ENCODE data around the gene PPP4R3A.
A peak's percentile ranks its signal among the peaks of the same experiment; 100 is the strongest.
"Not testable (repeated sequence)": the region's sequence is repeated elsewhere in the genome, so short reads cannot be mapped to it uniquely, and the experiment has no call there.

The PPP4R3A gene

DNA sequence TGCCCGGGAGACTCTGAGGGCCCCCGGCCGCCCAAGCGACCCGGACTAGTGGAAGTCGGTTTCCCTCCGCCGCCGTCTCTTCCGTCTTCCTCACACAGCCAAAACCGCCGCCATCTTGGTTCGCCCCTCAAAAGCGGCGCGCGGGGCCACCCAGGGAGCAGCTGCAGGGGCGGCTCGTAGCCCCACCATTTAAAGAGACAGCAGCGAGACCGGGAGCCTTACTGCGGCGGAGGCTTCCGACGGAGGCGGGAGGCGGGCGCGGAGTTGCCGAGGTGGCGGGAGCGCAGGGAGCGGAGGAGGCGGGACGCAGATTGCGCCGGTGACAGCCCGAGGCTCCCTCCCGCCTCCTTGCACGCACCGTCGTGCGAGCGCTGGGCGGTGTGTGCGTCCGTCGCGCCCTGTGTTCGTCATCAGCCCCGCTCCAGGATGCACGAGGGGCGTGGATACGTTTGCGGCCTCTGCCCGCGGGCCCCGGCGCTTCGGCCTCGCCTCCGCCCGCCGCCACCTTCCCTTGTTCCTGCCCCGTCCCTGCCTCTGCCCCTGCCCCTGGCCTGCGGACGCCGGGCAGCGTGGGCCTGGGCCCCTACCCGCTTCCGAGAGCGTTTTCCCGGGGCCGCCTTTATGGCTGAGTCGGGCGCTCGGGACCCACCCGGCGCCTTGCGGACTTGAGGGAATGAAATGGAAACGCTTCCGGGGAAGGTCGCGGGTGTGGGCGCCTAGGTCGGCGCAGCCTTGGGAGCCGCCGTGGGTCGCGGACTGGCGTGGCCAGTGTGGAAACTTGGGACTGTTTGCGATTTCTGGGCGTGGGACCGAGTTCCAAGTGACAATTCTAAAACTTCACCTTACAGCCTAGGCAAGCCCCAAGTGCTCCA is at the start of gene PPP4R3A:
PPP4R3A (minus strand) TSS at position 140 of the 872 bp plus-strand sequence. CDS start 663 bp downstream, outside the sequence.
- H3K36me3 ChIP-seq (ENCODE audit: insufficient read depth, low read length): no peaks in the 10 kb centered on the region
- peak within 1 kb of the TSS; percentile 85 to 96 for H3K4me3 ChIP-seq (ENCODE audit: low read depth in 1 of 2, low read length in 2 of 2)
- peaks cover 28% of the 10 kb centered on the region for H3K4me1 ChIP-seq (ENCODE audit: insufficient read depth, low read length)
- no peaks in the 10 kb centered on the region for H3K27me3 ChIP-seq (ENCODE audit: control insufficient read depth in 1 of 2, insufficient read depth in 2 of 2, low read length in 2 of 2)
- peak within 1 kb of the TSS; percentile 98 for H3K27ac ChIP-seq (ENCODE audit: low read depth, low read length)
- peak within 1 kb of the TSS; percentile 88 for H3K9ac ChIP-seq (ENCODE audit: low read length)
- H3K9me3 ChIP-seq (ENCODE audit: low read length): no peaks in the 10 kb centered on the region

DNA sequence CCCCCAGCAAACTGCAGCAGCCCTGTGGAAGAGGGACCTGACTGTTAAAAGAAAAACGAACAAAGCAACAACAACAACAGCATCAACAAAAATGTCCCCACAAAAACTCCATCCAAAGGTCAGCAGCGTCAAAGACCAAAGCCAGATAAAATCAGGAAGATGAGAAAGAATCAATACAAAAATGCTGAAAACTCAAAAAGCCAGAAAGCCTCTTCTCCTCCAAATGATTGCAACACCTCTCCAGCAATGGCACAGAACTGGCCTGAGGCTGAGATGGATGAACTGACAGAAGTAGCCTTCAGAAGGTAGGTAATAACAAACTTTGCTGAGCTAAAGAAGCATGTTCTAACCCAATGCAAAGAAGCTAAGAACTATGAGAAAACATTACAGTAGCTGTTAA is 45.4 kb upstream of the PPP4R3A start:
- no peak overlapping the region for H3K9ac ChIP-seq (ENCODE audit: low read length)
- H3K36me3 ChIP-seq (ENCODE audit: insufficient read depth, low read length): no peaks in the 10 kb centered on the region
- no peak overlapping the region for H3K27ac ChIP-seq (ENCODE audit: low read depth, low read length)
- no peak overlapping the region for H3K4me3 ChIP-seq (ENCODE audit: low read depth in 1 of 2, low read length in 2 of 2)
- H3K9me3 ChIP-seq (ENCODE audit: low read length): no peaks in the 10 kb centered on the region
- no peaks in the 10 kb centered on the region for H3K27me3 ChIP-seq (ENCODE audit: control insufficient read depth in 1 of 2, insufficient read depth in 2 of 2, low read length in 2 of 2)
- H3K4me1 ChIP-seq (ENCODE audit: insufficient read depth, low read length): no peaks in the 10 kb centered on the region

DNA sequence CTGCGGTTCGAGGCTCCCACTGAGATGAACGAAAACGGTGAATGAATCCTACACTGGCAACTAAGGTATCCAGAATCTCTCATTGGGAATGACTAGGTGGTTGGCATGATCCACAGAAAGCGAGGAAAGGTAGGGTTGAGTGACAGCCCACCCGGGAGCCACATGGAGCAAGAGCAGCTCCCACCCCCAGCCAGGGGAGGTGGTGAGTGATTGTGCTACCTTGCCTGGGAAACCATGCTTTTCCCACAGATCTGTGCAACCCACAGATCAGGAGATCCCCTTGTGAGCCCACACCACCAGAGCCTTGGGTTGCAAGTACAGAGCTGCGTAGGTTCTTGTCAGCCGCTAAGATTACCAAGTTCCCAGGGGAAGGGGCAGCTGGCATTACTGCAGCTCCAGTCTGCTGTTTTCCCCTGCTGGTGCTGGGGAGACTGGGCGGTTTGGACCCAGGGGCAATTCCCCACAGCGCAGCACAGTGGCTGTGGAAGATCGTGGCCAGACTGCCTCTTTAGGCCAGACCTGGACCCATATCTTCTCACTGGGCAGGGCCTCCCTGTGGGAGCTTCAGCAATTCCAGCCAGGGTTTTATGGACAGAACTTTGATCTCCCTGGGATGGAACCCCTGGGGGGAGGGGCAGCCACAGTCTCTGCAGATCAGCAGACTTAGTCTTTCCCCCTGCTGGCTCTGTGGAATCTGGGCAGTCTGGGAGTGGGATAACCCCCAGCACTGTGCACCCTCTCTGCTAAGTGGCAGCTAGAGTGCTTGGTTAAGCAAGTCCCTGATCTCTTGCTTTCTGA is 44.6 kb upstream of the PPP4R3A start:
- Histone ChIP-seq H3K4me1 (ENCODE audit: insufficient read depth, low read length) (no peaks in the 10 kb centered on the region), H3K36me3 (ENCODE audit: insufficient read depth, low read length) (no peaks in the 10 kb centered on the region), H3K27me3 (ENCODE audit: control insufficient read depth in 1 of 2, insufficient read depth in 2 of 2, low read length in 2 of 2) (no peaks in the 10 kb centered on the region), H3K9me3 (ENCODE audit: low read length) (no peaks in the 10 kb centered on the region), H3K4me3 (ENCODE audit: low read depth in 1 of 2, low read length in 2 of 2) (no peak overlapping the region), H3K27ac (ENCODE audit: low read depth, low read length) (no peak overlapping the region), H3K9ac (ENCODE audit: low read length) (no peak overlapping the region)

DNA sequence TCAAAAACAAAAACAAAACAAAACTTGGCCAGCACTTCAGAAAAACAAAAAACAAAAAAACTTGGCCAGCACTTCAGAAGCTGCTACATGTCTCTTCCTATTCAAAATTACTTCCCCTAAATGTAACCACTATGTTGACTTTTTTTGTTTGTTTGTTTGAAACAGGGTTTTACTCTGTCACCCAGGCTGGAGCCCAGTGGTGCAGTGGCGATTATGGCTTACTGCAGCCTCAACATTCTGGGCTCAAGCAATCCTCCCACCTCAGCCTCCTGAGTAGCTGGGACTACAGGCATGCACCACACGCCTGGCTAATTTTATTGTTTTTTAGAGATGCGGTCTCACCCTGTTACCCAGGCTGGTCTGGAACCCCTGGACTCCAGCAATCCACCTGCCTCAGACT is 38.0 kb upstream of the PPP4R3A start:
- H3K9me3 ChIP-seq (ENCODE audit: low read length): no peaks in the 10 kb centered on the region
- H3K4me3 ChIP-seq (ENCODE audit: low read depth in 1 of 2, low read length in 2 of 2): no peak overlapping the region
- H3K27me3 ChIP-seq (ENCODE audit: control insufficient read depth in 1 of 2, insufficient read depth in 2 of 2, low read length in 2 of 2): no peaks in the 10 kb centered on the region

DNA sequence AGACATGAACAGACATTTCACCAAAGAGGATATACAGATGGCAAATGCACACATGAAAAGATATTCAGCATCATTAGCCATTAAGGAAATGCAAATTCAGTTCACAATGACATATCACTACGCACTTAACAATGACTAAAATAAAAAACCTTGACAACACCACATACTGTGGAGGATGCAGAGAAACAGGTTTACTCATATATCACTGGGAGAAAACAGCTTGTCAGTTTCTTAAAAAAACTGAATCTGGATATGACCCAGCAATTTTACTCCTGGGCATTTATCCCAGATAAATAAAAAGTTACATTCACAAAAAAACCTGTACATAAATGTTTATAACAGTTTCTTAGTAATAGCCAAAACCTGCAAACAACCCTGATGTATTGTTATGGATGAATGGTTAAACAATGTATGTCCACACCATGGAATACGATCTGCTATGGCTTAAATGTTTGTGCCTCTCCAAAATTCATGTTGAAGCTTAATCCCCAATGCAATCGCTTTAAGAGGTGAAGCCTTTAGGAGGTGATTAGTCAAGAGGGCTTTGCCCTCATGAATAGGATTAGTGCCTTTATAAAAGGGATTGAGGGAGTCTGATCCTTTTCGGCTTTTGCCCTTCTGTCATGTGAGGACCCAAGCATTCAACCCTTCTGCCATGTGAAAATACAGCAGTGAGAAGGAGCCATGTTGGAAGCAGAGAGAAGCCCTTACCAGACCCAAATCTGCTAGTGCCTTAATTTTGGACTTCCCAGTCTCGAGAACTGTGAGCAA is 36.0 kb upstream of the PPP4R3A start:
- Histone ChIP-seq H3K27ac (ENCODE audit: low read depth, low read length) (no peak overlapping the region), H3K9ac (ENCODE audit: low read length) (no peak overlapping the region), H3K4me1 (ENCODE audit: insufficient read depth, low read length) (no peaks in the 10 kb centered on the region), H3K9me3 (ENCODE audit: low read length) (no peaks in the 10 kb centered on the region), H3K4me3 (ENCODE audit: low read depth in 1 of 2, low read length in 2 of 2) (no peak overlapping the region), H3K27me3 (ENCODE audit: control insufficient read depth in 1 of 2, insufficient read depth in 2 of 2, low read length in 2 of 2) (no peaks in the 10 kb centered on the region), H3K36me3 (ENCODE audit: insufficient read depth, low read length) (no peaks in the 10 kb centered on the region)

More for the DNA sequence above, 38.0 kb upstream of the PPP4R3A start:
- no peak overlapping the region for H3K27ac ChIP-seq (ENCODE audit: low read depth, low read length)
- H3K36me3 ChIP-seq (ENCODE audit: insufficient read depth, low read length): no peaks in the 10 kb centered on the region
- no peaks in the 10 kb centered on the region for H3K4me1 ChIP-seq (ENCODE audit: insufficient read depth, low read length)
- H3K9ac ChIP-seq (ENCODE audit: low read length): no peak overlapping the region

DNA sequence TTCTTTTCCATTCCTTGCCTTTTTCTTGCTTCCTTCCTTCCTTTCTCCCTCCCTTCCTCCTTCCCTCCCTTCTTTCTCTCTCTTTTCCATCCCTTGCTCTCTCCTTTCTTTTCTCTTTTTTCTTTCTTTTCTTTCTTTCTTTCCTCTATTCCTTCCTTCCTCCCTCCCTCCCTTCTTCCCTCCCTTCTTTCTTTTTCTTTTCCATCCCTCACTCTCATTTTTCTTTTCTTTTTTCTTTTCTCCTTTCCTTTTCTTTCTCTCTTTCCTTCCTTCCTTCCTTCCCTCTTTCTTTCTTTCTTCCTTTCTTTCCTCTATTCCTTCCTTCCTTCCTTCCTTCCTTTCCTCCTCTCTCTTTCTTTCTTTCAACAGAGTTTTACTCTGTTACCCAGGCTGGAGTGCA is 35.1 kb upstream of the PPP4R3A start:
- Histone ChIP-seq H3K27me3 (ENCODE audit: control insufficient read depth in 1 of 2, insufficient read depth in 2 of 2, low read length in 2 of 2) (no peaks in the 10 kb centered on the region), H3K27ac (ENCODE audit: low read depth, low read length) (no peak overlapping the region), H3K9ac (ENCODE audit: low read length) (no peak overlapping the region), H3K4me1 (ENCODE audit: insufficient read depth, low read length) (no peaks in the 10 kb centered on the region), H3K36me3 (ENCODE audit: insufficient read depth, low read length) (no peaks in the 10 kb centered on the region), H3K4me3 (ENCODE audit: low read depth in 1 of 2, low read length in 2 of 2) (no peak overlapping the region), H3K9me3 (ENCODE audit: low read length) (no peaks in the 10 kb centered on the region)

DNA sequence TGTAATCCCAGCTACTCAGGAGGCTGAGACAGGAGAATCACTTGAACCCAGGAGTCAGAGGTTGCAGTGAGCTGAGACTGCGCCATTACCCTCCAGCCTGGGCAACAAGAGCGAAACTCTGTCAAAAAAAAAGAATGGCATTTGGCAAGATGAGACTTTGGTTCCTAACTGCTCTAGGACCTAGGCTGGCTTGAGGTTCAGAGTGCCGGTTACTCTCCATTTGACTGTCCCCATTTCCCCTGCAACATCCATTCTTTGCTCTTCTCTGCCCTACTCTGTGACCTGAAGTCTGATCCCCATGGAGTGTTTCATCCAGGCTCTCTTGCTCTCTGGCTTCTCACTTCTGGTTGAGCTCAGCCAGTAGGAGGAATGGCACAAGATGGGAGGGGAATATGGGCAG is 26.2 kb upstream of the PPP4R3A start:
- Histone ChIP-seq H3K36me3 (ENCODE audit: insufficient read depth, low read length) (no peaks in the 10 kb centered on the region), H3K4me3 (ENCODE audit: low read depth in 1 of 2, low read length in 2 of 2) (no peak overlapping the region), H3K27me3 (ENCODE audit: control insufficient read depth in 1 of 2, insufficient read depth in 2 of 2, low read length in 2 of 2) (no peaks in the 10 kb centered on the region), H3K9ac (ENCODE audit: low read length) (no peak overlapping the region), H3K9me3 (ENCODE audit: low read length) (no peaks in the 10 kb centered on the region), H3K4me1 (ENCODE audit: insufficient read depth, low read length) (no peaks in the 10 kb centered on the region), H3K27ac (ENCODE audit: low read depth, low read length) (no peak overlapping the region)

DNA sequence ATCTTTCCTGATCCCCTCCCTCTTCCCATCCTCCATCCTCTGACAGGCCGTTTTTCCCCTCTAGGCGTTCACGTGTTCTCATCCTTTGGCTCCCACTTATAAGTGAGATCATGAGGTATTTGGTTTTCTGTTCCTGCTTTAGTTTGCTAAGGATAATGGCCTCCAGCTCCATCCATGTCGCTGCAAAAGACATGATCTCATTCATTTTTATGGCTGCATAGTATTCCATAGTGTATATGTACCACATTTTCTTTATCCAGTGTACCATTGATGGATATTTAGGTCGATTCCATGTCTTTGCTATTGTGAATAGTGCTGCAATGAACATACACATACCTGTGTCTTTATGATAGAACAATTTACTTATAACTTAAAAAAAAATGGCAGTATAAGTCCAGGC is 23.9 kb upstream of the PPP4R3A start:
- H3K27me3 ChIP-seq (ENCODE audit: control insufficient read depth in 1 of 2, insufficient read depth in 2 of 2, low read length in 2 of 2); H3K27ac ChIP-seq (ENCODE audit: low read depth, low read length); H3K4me1 ChIP-seq (ENCODE audit: insufficient read depth, low read length); H3K9me3 ChIP-seq (ENCODE audit: low read length); H3K4me3 ChIP-seq (ENCODE audit: low read depth in 1 of 2, low read length in 2 of 2); H3K36me3 ChIP-seq (ENCODE audit: insufficient read depth, low read length); H3K9ac ChIP-seq (ENCODE audit: low read length): not testable (repeated sequence)

DNA sequence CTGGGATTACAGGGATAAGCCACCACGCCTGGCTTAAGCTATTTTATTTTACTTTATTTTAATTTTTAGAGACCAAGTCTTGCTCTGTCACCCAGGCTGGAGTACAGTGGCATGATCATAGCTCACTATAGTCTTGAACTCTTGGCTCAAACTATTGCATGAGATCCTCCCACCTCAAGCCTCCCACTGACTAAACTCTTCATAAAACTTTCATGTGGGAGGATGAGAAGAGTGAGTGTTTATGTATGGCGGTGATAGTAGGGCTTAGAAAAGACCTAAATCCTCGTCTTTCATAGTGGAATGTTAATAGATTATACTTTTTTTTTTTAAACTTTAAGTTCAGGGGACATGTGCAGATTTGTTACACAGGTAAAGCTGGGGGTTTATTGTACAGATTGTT is 23.5 kb upstream of the PPP4R3A start:
- Histone ChIP-seq H3K9me3 (ENCODE audit: low read length) (no peaks in the 10 kb centered on the region), H3K27me3 (ENCODE audit: control insufficient read depth in 1 of 2, insufficient read depth in 2 of 2, low read length in 2 of 2) (no peaks in the 10 kb centered on the region), H3K9ac (ENCODE audit: low read length) (no peak overlapping the region), H3K27ac (ENCODE audit: low read depth, low read length) (no peak overlapping the region), H3K36me3 (ENCODE audit: insufficient read depth, low read length) (no peaks in the 10 kb centered on the region), H3K4me1 (ENCODE audit: insufficient read depth, low read length) (no peaks in the 10 kb centered on the region), H3K4me3 (ENCODE audit: low read depth in 1 of 2, low read length in 2 of 2) (no peak overlapping the region)

DNA sequence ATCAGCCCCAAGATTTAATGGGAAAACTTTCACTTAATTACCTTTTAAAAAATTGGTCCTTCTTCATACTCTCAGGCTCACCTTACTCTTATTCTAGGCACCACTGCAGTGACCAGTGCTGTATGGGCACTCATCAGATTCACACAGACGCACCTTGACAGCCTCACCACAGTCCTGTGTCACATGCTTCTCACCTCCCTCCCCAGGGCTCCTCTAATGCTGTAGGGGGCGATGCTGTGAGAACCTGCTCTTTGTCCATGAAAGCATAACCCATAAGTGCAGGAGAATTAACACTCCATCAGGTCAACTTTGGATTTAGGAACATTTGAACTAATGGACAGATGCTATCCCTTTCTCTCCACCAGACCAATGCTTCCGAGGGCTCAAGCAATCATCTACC is 13.9 kb upstream of the PPP4R3A start:
- Histone ChIP-seq H3K9ac (ENCODE audit: low read length) (no peak overlapping the region), H3K27ac (ENCODE audit: low read depth, low read length) (no peak overlapping the region), H3K9me3 (ENCODE audit: low read length) (no peaks in the 10 kb centered on the region), H3K4me1 (ENCODE audit: insufficient read depth, low read length) (no peaks in the 10 kb centered on the region), H3K27me3 (ENCODE audit: control insufficient read depth in 1 of 2, insufficient read depth in 2 of 2, low read length in 2 of 2) (no peaks in the 10 kb centered on the region), H3K4me3 (ENCODE audit: low read depth in 1 of 2, low read length in 2 of 2) (no peak overlapping the region), H3K36me3 (ENCODE audit: insufficient read depth, low read length) (no peaks in the 10 kb centered on the region)

DNA sequence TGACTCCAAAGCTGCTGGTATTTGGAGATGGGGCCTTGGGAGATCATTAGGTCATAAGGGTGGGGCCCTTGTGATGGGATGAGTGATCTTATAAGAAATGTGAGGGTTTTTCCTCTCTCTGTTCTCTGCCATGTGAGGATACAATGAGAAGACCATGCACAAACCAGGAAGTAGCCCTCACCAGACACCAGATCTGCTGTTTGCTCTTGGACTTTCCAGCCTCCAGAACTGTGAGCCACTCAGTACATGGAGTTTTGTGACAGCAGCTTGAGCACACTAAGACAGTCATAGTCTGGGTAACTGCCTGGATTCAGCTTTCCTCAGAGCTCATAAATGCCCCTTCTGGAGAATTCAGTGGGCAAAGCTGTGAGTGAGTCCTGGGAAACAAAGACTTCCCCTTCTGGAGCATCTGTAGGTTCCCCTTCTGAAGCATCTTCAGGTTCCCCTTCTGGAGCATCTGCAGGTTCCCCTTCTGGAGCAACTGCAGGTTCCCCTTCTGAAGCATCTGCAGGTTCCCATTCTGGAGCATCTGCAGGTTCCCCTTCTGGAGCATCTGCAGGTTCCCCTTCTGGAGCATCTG is 11.0 kb upstream of the PPP4R3A start:
- no peaks in the 10 kb centered on the region for H3K27me3 ChIP-seq (ENCODE audit: control insufficient read depth in 1 of 2, insufficient read depth in 2 of 2, low read length in 2 of 2)
- H3K4me1 ChIP-seq (ENCODE audit: insufficient read depth, low read length): peaks cover 5% of the 10 kb centered on the region
- H3K4me3 ChIP-seq (ENCODE audit: low read depth in 1 of 2, low read length in 2 of 2): no peak overlapping the region
- H3K36me3 ChIP-seq (ENCODE audit: insufficient read depth, low read length): no peaks in the 10 kb centered on the region
- H3K9me3 ChIP-seq (ENCODE audit: low read length): no peaks in the 10 kb centered on the region
- no peak overlapping the region for H3K27ac ChIP-seq (ENCODE audit: low read depth, low read length)
- H3K9ac ChIP-seq (ENCODE audit: low read length): no peak overlapping the region

All from muscle layer of colon (tissue), 2 donors.